K562 (cell line): ENCODE results near the gene ZSCAN32. TPM values are rescaled to one million over a fixed set of nuclear protein-coding genes. Genes with fewer than 3 reads are reported as not detected.

ENCODE experiments used
- L3MBTL2 ChIP-seq: fragments of 450-650 bp; IDR thresholded peaks from 2 replicates; pipeline ENCODE4 v1.6.1; 2016; ENCODE audit warnings: mild to moderate bottlenecking, moderate library complexity
- NRF1 ChIP-seq, 2 experiments: fragments of 450-650 bp; IDR thresholded peaks in 1 of 2; conservative IDR thresholded peaks in 1 of 2; 2 replicates each; pipeline ENCODE4 v1.6.1; 2014; ENCODE audit warnings: mild to moderate bottlenecking in 2 of 2
- PHF21A ChIP-seq: fragments of 450-650 bp; IDR thresholded peaks from 2 replicates; pipeline ENCODE4 v1.6.1; 2017; ENCODE audit warnings: low read depth, borderline replicate concordance
- RCOR1 ChIP-seq, 2 experiments: IDR thresholded peaks; 2 replicates each; pipeline ENCODE4 v1.6.1; 2012; ENCODE audit warnings: low read depth in 2 of 2, low read length in 2 of 2, borderline replicate concordance in 1 of 2, improper control_type of control experiment in 1 of 2
- TGIF2 ChIP-seq: sonication (generic); formaldehyde crosslinking; IDR thresholded peaks from 2 replicates; pipeline ENCODE4 v1.8.1; 2022; ENCODE audit warnings: mild to moderate bottlenecking, missing genetic modification reagents, moderate library complexity
- polyA plus RNA-seq, 8 experiments: library from polyadenylated mRNA; depleted of rRNA in 4 of 8; stranded (reverse) in 5 of 8; unstranded in 3 of 8; fragments of >200 nt; fragmentation: Nextera tagmentation in 2 of 8; fragmentation: Illumina TruSeq in 1 of 8; extraction: Ambion mirVana in 2 of 8; extraction: Trizol in 1 of 8; gene quantifications; 2 replicates each; pipeline versions ENCODE4 v1.2.1 to v1.2.3, GENCODE V29; 2011 to 2014; ENCODE audit warnings: inconsistent platforms in 1 of 8, missing spikeins in 1 of 8
- total RNA-seq, 7 experiments: library from RNA; depleted of rRNA in 6 of 7; stranded (reverse); fragments of >200 nt in 6 of 7; fragmentation: Illumina TruSeq in 2 of 7; extraction: Trizol in 2 of 7; gene quantifications; 2 replicates each; pipeline versions ENCODE4 v1.2.1 to v1.2.3, GENCODE V29; 2011 to 2021; ENCODE audit warnings: low replicate concordance in 1 of 7
- TF ChIP-seq, protein P1 (sequence below): IDR thresholded peaks from 2 replicates; pipeline ENCODE4 v1.6.1; 2011; ENCODE audit warnings: borderline replicate concordance, low read depth, mild to moderate bottlenecking, moderate library complexity, low read length; ENCODE audit not compliant: insufficient read depth, poor library complexity, severe bottlenecking
- TF ChIP-seq, protein P2 (sequence below): fragments of 250-450 bp; sonication (Bioruptor Pico); IDR thresholded peaks from 2 replicates; pipeline ENCODE4 v1.4.0; 2020; ENCODE audit warnings: mild to moderate bottlenecking, moderate library complexity
- TF ChIP-seq, protein P3 (sequence below): fragments of 250-450 bp; sonication (Bioruptor Pico); IDR thresholded peaks from 2 replicates; pipeline ENCODE4 v1.9.0; 2021; ENCODE audit warnings: mild to moderate bottlenecking, inconsistent platforms
- TF ChIP-seq, protein P4 (sequence below), 2 experiments: IDR thresholded peaks; 2 replicates each; pipeline ENCODE4 v1.6.1; 2011; ENCODE audit warnings: borderline replicate concordance in 1 of 2, control low read depth in 1 of 2, low read depth in 1 of 2, low read length in 1 of 2, mild to moderate bottlenecking in 1 of 2, mixed read lengths in 1 of 2, moderate library complexity in 1 of 2; ENCODE audit not compliant: insufficient read depth in 1 of 2, insufficient read length in 1 of 2, poor library complexity in 1 of 2, severe bottlenecking in 1 of 2; ENCODE audit errors: extremely low read depth in 1 of 2

Gene ZSCAN32
- total and polyA plus RNA-seq, 9 of the 15 experiments (the other 6 are each of a cell fraction or from before 2014, with no cell fraction given), result 16.0 to 29.4 (median 19.2) TPM

DNA sequence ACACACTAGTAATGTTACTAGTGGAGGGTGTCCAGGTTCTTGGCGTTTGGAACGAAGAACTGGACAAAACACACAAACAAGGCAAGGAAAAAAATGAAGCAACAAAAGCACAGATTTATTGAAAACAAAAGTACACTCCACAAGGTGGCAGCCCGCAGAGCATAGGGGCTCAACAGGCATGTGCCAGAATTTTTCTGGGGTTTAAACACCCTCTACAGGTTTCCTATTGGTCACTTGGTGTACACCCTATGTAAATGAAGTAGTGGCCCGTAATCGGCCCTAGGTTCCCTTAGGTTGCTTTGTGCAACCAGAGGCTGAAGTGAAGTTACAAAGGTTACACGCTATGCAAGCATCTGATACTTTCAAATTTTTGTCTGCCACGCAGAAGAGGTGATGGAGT is 37.0 kb downstream of the ZSCAN32 start (continued):
- TF ChIP-seq, protein P1, sequence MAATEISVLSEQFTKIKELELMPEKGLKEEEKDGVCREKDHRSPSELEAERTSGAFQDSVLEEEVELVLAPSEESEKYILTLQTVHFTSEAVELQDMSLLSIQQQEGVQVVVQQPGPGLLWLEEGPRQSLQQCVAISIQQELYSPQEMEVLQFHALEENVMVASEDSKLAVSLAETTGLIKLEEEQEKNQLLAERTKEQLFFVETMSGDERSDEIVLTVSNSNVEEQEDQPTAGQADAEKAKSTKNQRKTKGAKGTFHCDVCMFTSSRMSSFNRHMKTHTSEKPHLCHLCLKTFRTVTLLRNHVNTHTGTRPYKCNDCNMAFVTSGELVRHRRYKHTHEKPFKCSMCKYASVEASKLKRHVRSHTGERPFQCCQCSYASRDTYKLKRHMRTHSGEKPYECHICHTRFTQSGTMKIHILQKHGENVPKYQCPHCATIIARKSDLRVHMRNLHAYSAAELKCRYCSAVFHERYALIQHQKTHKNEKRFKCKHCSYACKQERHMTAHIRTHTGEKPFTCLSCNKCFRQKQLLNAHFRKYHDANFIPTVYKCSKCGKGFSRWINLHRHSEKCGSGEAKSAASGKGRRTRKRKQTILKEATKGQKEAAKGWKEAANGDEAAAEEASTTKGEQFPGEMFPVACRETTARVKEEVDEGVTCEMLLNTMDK, result peak; percentile 55
- TF ChIP-seq NRF1 (conservative IDR thresholded peaks at IDR 0.05 in 1 of 2, IDR thresholded peaks at IDR 0.05 in 1 of 2) (peak in 1 of 2 experiments; percentile 36; a peak in 1 of 4 replicates), L3MBTL2 (peak; percentile 71), RCOR1 (IDR thresholded peaks at IDR 0.05; ENCODE audit: borderline replicate concordance in 1 of 2, low read depth in 2 of 2, low read length in 2 of 2) (0 out of 4 replicates have a peak, but pooled peaks of 1 of the 2 experiments have one; percentile 11), PHF21A (0 out of 2 replicates have a peak, but pooled peaks have one; percentile 28), TGIF2 (CRISPR knock-in tag) (no peak)
- TF ChIP-seq, protein P2, sequence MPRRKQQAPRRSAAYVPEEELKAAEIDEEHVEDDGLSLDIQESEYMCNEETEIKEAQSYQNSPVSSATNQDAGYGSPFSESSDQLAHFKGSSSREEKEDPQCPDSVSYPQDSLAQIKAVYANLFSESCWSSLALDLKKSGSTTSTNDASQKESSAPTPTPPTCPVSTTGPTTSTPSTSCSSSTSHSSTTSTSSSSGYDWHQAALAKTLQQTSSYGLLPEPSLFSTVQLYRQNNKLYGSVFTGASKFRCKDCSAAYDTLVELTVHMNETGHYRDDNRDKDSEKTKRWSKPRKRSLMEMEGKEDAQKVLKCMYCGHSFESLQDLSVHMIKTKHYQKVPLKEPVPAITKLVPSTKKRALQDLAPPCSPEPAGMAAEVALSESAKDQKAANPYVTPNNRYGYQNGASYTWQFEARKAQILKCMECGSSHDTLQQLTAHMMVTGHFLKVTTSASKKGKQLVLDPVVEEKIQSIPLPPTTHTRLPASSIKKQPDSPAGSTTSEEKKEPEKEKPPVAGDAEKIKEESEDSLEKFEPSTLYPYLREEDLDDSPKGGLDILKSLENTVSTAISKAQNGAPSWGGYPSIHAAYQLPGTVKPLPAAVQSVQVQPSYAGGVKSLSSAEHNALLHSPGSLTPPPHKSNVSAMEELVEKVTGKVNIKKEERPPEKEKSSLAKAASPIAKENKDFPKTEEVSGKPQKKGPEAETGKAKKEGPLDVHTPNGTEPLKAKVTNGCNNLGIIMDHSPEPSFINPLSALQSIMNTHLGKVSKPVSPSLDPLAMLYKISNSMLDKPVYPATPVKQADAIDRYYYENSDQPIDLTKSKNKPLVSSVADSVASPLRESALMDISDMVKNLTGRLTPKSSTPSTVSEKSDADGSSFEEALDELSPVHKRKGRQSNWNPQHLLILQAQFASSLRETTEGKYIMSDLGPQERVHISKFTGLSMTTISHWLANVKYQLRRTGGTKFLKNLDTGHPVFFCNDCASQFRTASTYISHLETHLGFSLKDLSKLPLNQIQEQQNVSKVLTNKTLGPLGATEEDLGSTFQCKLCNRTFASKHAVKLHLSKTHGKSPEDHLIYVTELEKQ (CRISPR knock-in tag), result no peak
- TF ChIP-seq, protein P3, sequence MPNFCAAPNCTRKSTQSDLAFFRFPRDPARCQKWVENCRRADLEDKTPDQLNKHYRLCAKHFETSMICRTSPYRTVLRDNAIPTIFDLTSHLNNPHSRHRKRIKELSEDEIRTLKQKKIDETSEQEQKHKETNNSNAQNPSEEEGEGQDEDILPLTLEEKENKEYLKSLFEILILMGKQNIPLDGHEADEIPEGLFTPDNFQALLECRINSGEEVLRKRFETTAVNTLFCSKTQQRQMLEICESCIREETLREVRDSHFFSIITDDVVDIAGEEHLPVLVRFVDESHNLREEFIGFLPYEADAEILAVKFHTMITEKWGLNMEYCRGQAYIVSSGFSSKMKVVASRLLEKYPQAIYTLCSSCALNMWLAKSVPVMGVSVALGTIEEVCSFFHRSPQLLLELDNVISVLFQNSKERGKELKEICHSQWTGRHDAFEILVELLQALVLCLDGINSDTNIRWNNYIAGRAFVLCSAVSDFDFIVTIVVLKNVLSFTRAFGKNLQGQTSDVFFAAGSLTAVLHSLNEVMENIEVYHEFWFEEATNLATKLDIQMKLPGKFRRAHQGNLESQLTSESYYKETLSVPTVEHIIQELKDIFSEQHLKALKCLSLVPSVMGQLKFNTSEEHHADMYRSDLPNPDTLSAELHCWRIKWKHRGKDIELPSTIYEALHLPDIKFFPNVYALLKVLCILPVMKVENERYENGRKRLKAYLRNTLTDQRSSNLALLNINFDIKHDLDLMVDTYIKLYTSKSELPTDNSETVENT (CRISPR knock-in tag), result no peak
- TF ChIP-seq, protein P4, sequence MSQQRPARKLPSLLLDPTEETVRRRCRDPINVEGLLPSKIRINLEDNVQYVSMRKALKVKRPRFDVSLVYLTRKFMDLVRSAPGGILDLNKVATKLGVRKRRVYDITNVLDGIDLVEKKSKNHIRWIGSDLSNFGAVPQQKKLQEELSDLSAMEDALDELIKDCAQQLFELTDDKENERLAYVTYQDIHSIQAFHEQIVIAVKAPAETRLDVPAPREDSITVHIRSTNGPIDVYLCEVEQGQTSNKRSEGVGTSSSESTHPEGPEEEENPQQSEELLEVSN (IDR thresholded peaks at IDR 0.05; ENCODE audit: borderline replicate concordance in 1 of 2, extremely low read depth in 1 of 2, insufficient read depth in 1 of 2, insufficient read length in 1 of 2, low read depth in 1 of 2, low read length in 1 of 2, poor library complexity in 1 of 2, severe bottlenecking in 1 of 2), result peak in 1 of 2 experiments; percentile 36
